Measurements from ENCODE around the gene ZNF358.

Gene ZNF358

GRCh38 chr19:7524992-7525739, 9.3 kb downstream of the ZNF358 start:
- TF ChIP-seq SIN3A (IDR thresholded peaks at IDR 0.05; ENCODE audit: borderline replicate concordance, insufficient read depth, low read length) (no peak), REST (IDR thresholded peaks at IDR 0.05; ENCODE audit: insufficient read depth in 1 of 2, low read depth in 2 of 2, low read length in 2 of 2) (no peak), TAF1 (IDR thresholded peaks at IDR 0.05; ENCODE audit: borderline replicate concordance, insufficient read depth, low read length) (no peak), FOXP2 (optimal IDR thresholded peaks at IDR 0.05; ENCODE audit: borderline replicate concordance, extremely low read depth, extremely low read length, insufficient read depth) (no peak), POLR2AphosphoS5 (IDR thresholded peaks at IDR 0.05; ENCODE audit: low read depth, low read length) (no peak)

- TF ChIP-seq REST (IDR thresholded peaks at IDR 0.05; ENCODE audit: insufficient read depth in 1 of 2, low read depth in 2 of 2, low read length in 2 of 2) = no peak
- TF ChIP-seq POLR2AphosphoS5 (IDR thresholded peaks at IDR 0.05; ENCODE audit: low read depth, low read length) = no peak
- no peak for TF ChIP-seq TAF1 (IDR thresholded peaks at IDR 0.05; ENCODE audit: borderline replicate concordance, insufficient read depth, low read length)
- no peak for TF ChIP-seq FOXP2 (optimal IDR thresholded peaks at IDR 0.05; ENCODE audit: borderline replicate concordance, extremely low read depth, extremely low read length, insufficient read depth)
- no peak for TF ChIP-seq SIN3A (IDR thresholded peaks at IDR 0.05; ENCODE audit: borderline replicate concordance, insufficient read depth, low read length)
Measured at GRCh38 chr19:7526059-7526929, 10.4 kb downstream of the ZNF358 start.

- TF ChIP-seq SIN3A (IDR thresholded peaks at IDR 0.05; ENCODE audit: borderline replicate concordance, insufficient read depth, low read length) = no peak
- TF ChIP-seq POLR2AphosphoS5 (IDR thresholded peaks at IDR 0.05; ENCODE audit: low read depth, low read length) = no peak
- TF ChIP-seq TAF1 (IDR thresholded peaks at IDR 0.05; ENCODE audit: borderline replicate concordance, insufficient read depth, low read length) = no peak
- no peak for TF ChIP-seq FOXP2 (optimal IDR thresholded peaks at IDR 0.05; ENCODE audit: borderline replicate concordance, extremely low read depth, extremely low read length, insufficient read depth)
- no peak for TF ChIP-seq REST (IDR thresholded peaks at IDR 0.05; ENCODE audit: insufficient read depth in 1 of 2, low read depth in 2 of 2, low read length in 2 of 2)
Measured at GRCh38 chr19:7527516-7528191, 11.8 kb downstream of the ZNF358 start.

- TF ChIP-seq SIN3A (IDR thresholded peaks at IDR 0.05; ENCODE audit: borderline replicate concordance, insufficient read depth, low read length) = no peak
- TF ChIP-seq FOXP2 (optimal IDR thresholded peaks at IDR 0.05; ENCODE audit: borderline replicate concordance, extremely low read depth, extremely low read length, insufficient read depth) = no peak
- no peak for TF ChIP-seq REST (IDR thresholded peaks at IDR 0.05; ENCODE audit: insufficient read depth in 1 of 2, low read depth in 2 of 2, low read length in 2 of 2)
- TF ChIP-seq POLR2AphosphoS5 (IDR thresholded peaks at IDR 0.05; ENCODE audit: low read depth, low read length) = no peak
- no peak for TF ChIP-seq TAF1 (IDR thresholded peaks at IDR 0.05; ENCODE audit: borderline replicate concordance, insufficient read depth, low read length)
Measured at GRCh38 chr19:7528192-7528519, 12.3 kb downstream of the ZNF358 start.

All from PFSK-1 (cell line).